Left colon (tissue), 2 donors: ENCODE measurements around the gene FBLN1. TPM values are rescaled to one million over a fixed set of nuclear protein-coding genes. Genes with fewer than 3 reads are reported as not detected.

Experiments
- ATAC-seq: fragments of 200-7000 bp; cut with Tn5 transposase; one replicate; pipeline ENCODE4 v1.9.1; 2020; ENCODE audit warnings: mild to moderate bottlenecking, moderate library complexity
- DNase-seq, 2 donors: peaks; one replicate each; pipeline ENCODE4 v3.0.0-alpha.2; 2020
- intact Hi-C, 2 donors: fragments of 100-400 bp; cut with DNase I in 1 of 2; cut with micrococcal nuclease in 1 of 2; formaldehyde crosslinking; loops; one replicate each; pipeline versions ENCODE4 v1.11.2 to v1.14.0; 2022; cut with DNase I, micrococcal nuclease
- total RNA-seq, 2 donors: library from RNA; stranded (reverse); fragmentation: NEBNext Ultra II Directional; extraction: Animal tissue kit (Norgen Biotek cat#: 25700); gene quantifications; one replicate each; pipeline ENCODE4 v1.2.1, GENCODE V29; 2021
- donor health status: DM: no; HTN: no; CAD: no.
- donor health status: DM: yes; HTN: yes; CAD: no.

Gene FBLN1
- total RNA-seq, 2 donors from 2014 or later: 51.8 to 114 TPM

GRCh38 chr22:45636683-45637082, 134.0 kb downstream of the FBLN1 start:
- no peak for DNase-seq
- no peak for ATAC-seq
- intact Hi-C loops: no loop called here

GRCh38 chr22:45638197-45638596, 135.5 kb downstream of the FBLN1 start:
- intact Hi-C loops: no loop called here
- DNase-seq (no peak), ATAC-seq (no peak)

- intact Hi-C loops: no loop called here
- DNase-seq: peak; percentile 44 to 50
- ATAC-seq: peak; percentile 92
Observed at GRCh38 chr22:45638834-45639746, 136.4 kb downstream of the FBLN1 start.

GRCh38 chr22:45639747-45640102, 137.0 kb downstream of the FBLN1 start:
- ATAC-seq (no peak), DNase-seq (no peak)
- intact Hi-C loops: loop anchor here in 1 of 2 donors (10.0 kb wide), 2 partner anchors 195 to 225 kb away; no protein-coding TSS in a partner anchor

- DNase-seq (no peak), ATAC-seq (no peak)
- intact Hi-C loops: loop anchor here in 1 of 2 donors (10.0 kb wide), 2 partner anchors 194 to 224 kb away; no protein-coding TSS in a partner anchor
Observed at GRCh38 chr22:45640291-45640940, 137.7 kb downstream of the FBLN1 start.

GRCh38 chr22:45640941-45641621, 138.4 kb downstream of the FBLN1 start:
- intact Hi-C loops: loop anchor here in 1 of 2 donors (10.0 kb wide), 2 partner anchors 194 to 224 kb away; no protein-coding TSS in a partner anchor
- ATAC-seq: no peak
- no peak for DNase-seq

GRCh38 chr22:45642986-45643385, 140.3 kb downstream of the FBLN1 start:
- intact Hi-C loops: loop anchor here in 1 of 2 donors (10.0 kb wide), 2 partner anchors 192 to 222 kb away; no protein-coding TSS in a partner anchor
- DNase-seq: no peak
- no peak for ATAC-seq

- intact Hi-C loops: loop anchor here in 1 of 2 donors (10.0 kb wide), 2 partner anchors 190 to 220 kb away; no protein-coding TSS in a partner anchor
- DNase-seq: no peak
- no peak for ATAC-seq
Observed at GRCh38 chr22:45644714-45645113, 142.0 kb downstream of the FBLN1 start.

GRCh38 chr22:45645150-45645525, 142.5 kb downstream of the FBLN1 start:
- DNase-seq (no peak), ATAC-seq (peak; percentile 2)
- intact Hi-C loops: loop anchor here in 1 of 2 donors (10.0 kb wide), 2 partner anchors 190 to 220 kb away; no protein-coding TSS in a partner anchor

- DNase-seq: peak; percentile 46 to 85
- intact Hi-C loops: loop anchor here in 1 of 2 donors (10.0 kb wide), 2 partner anchors 189 to 219 kb away; no protein-coding TSS in a partner anchor
Observed at GRCh38 chr22:45645526-45646414, 143.1 kb downstream of the FBLN1 start.

GRCh38 chr22:45647532-45648225, 145.0 kb downstream of the FBLN1 start:
- DNase-seq (no peak), ATAC-seq (no peak)
- intact Hi-C loops: loop anchor here in 1 of 2 donors (10.0 kb wide), 2 partner anchors 187 to 217 kb away; no protein-coding TSS in a partner anchor

More at GRCh38 chr22:45645526-45646414, 143.1 kb downstream of the FBLN1 start:
- peak; percentile 99 for ATAC-seq

GRCh38 chr22:45648301-45649117, 145.8 kb downstream of the FBLN1 start:
- ATAC-seq: no peak
- intact Hi-C loops: loop anchor here in 1 of 2 donors (10.0 kb wide), 2 partner anchors 186 to 216 kb away; no protein-coding TSS in a partner anchor
- DNase-seq: no peak

- ATAC-seq (no peak), DNase-seq (no peak)
- intact Hi-C loops: loop anchor here in 1 of 2 donors (10.0 kb wide), 2 partner anchors 185 to 215 kb away; no protein-coding TSS in a partner anchor
Observed at GRCh38 chr22:45649809-45650208, 147.1 kb downstream of the FBLN1 start.

GRCh38 chr22:45650721-45651120, 148.0 kb downstream of the FBLN1 start:
- intact Hi-C loops: no loop called here
- ATAC-seq (no peak), DNase-seq (no peak)
